Right kidney (tissue), 1 donor: ENCODE measurements around the gene E2F3.

Experiments used
- DNase-seq: peaks from one replicate; pipeline ENCODE4 v3.0.0-alpha.2; 2016

E2F3 gene

DNA sequence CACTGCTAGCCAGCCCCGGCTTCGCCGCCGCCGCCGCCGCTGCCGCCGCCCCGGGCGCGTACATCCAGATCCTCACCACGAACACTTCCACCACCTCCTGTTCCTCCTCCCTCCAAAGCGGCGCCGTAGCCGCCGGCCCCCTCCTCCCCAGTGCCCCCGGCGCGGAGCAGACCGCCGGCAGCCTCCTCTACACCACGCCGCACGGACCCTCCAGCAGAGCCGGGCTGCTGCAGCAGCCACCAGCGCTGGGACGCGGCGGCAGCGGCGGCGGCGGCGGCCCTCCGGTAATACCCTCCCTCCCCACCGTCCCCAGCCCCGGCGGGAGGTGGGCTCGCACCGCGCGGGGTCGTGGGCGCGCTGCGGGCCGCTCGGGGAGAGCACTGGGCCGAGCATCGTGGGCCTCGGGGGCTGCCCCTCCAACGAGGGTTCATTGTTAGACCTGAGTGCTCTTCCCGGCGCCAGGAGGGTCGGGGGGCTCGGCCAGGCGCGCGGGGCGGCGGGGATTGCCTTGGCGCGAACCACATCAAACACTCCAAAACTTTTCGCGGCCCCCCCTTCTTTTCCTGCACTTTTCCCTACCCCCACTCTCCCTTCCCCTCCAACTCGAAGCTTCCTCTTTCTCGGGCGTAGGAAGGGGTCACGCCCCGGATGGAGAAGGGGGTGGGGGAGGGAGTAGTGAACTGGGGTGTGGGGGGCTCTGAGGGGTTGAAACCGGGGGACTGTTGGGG lies 827 bp downstream of the E2F3 start:
- DNase-seq: no peak

DNA sequence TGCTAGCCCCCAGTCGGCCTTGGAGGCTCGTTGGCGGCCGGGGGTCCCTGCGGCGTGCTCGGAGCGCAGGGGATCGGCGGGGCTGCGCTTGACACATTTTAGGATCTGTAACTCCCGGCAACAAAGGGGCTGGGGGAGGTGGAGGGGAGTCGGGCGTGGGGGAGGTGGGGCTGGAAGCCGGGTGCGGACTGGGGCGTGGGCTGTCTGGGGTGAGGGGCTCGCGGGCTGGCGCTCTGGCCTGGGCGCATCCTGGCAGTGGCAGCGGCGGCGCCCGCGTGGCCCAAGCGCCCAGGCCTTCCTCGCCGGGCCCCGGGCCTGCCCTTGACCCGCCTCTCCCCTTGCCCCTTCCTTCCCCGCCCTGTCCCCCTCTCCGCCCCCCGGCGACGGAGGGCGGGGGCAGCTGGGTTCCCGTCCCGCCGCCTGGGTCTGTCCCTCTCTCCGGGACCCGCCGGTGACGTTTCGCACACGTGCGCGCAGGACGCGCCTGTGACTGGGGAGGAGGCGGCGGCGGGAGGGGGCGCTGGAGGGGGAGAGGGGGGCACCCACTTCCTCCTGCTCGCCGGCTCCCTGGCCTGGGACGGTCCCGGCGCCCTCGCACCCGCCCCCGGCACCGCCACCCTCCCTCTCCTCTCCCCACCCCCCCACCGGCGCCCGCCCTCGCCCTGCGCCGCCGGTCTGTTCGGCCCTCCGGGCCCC lies 1.5 kb downstream of the E2F3 start:
- DNase-seq: peak; percentile 27

DNA sequence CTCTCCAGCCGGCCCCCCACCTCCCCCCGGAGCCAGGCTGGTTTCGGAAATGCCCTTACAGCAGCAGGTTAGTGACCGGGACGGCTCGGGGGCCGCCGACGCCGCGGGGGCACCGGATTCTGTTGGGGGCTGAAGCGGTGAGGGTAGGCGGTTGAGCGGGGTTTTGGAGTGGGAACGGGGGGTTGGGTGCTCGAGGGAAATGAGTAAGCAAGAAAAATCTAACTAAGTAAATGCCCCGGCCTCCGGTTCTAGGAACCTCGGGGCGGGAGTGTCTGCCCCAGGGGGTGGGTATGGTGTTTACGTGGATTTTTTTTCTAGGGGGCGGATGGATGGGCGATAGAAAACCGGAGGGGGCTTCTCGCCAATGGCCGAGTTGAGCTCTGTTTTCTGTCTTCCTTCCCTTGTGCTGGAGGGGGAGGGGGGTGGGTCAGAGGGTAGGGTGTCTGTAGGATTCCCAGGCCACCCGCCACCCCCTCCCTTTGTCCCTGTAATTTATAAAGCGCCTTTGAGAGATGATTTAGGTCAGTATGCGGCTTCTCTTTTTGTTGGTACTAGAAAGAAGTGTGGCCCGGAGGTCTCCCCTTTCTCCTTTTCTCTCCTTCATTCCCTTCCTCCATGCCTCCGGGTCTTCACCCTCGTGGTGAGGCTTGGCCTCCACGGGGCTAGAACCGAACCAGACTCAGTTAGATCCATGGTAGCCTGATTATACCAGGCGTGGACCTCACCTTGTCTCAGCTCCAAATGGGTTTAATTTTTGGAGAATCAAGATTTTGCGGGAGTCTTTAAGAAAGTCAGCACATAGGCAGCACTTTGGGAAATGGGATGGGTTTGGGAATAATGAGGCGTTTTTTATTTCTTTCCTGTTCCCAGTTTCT lies 2.3 kb downstream of the E2F3 start:
- peak; percentile 72 for DNase-seq

DNA sequence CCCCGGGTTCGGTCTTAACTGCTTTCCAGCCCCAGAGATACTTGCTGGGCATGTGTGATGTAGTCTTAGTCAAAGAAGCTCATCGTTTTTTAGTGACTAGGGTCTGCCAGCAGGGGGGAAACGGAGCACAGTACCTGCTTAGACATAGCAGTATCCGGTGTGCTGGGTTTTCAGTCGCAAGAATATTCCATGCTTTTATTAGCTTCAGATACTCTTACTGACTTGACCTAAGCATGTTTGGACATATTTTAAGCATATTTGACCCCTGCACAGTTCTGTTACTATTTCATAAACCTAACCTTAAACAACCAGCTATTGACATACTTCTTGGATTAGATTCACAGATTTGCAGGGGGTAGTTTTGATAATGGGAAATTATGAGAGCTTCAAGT lies 3.0 kb downstream of the E2F3 start:
- DNase-seq: no peak

DNA sequence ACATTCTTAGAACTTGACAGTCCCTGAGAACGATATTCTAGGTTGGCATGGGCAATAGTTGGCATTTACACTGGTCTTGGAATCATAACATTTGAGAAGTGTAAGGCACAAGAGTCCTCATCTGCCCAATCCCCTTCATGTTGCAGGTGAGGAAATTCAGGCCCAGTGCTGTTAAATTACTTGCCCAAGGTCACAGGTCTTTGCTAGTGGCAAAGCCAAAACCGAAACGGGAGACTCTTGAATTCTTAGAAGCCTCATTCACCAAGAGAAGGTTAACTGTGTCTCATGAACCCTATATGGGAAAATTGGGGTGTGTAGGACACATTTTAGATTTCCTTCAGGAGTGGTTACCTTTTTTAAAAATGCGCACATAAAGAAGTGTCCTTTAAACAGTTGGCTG lies 7.2 kb downstream of the E2F3 start:
- no peak for DNase-seq

DNA sequence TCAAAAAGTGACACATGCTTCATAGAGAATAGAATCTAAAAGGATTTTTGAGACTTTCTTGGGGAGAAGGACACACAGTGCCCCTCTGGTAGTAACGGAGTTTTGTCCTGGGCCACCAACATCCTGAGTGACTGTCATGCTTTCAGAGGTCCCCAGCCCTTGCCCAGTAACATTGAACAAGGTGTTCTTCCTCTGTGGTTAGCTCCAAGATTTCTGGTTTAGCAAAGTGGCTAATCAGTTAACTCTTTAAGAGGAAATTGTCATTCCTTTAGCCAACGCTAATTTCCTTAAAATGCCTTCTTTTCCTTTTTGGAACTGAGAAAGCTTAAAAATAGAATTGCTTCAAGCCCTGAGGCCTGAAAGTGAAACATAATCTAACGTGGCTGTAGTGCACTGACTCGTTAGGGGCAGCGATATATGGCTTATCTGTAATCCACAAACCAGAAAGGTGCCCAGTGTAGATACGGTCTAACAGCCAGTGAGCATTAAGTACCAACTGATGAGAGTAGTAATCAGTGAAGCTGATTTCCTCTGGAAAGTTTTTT lies 7.8 kb downstream of the E2F3 start:
- DNase-seq: no peak

DNA sequence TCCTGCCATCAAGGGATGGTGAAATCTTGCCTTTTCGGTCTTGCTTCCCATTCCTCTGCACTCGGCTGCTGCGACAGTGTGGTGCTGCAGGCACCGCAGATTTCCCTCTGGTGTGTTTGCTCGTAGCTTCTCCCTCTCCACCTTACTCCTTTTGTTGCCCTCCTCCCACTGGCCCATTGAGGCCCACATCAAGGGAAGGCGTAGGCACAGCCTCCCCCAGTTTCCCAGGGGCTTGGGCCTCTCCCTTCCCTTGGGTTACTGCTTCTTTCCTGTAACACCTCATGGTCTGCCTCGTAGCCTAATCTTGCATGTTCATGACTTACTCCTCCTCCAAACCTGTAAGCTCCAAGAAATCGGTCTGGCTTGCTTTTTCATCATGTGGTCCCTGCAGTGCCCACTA lies 9.9 kb downstream of the E2F3 start:
- no peak for DNase-seq

DNA sequence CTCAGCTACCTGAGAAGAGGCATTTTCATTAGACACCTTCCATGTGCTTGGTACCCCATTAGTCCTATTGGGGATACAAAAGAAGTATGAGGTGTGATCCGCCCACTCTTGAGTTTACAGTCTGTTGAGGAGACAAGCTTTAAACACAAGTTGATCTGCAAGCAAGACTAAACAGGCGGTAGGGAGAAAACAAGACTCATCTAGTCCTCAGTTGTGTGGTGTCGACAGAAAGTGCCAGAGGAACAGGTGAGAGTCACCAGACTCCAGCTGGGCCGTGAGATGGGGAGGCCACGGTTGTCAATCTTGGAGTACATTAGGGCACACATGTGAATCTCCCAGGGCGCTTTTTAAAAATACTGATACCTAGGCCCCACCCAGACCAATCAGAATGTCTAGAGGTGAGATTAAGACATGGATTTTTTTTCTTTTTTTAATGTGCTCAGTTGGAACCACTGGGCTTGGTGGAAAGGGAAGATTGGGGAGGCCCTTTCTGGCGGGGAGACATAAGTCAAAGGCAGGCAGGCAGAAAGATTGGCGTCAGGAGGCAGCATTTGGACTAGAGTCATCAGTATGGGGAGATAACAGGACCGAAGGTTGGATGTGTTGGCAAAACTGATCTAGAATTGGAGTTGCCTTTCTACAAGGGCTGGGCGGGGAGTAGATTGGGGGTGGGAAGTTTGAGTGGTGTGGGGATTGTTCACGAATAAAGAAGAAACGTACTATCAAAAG lies 10.4 kb downstream of the E2F3 start:
- no peak for DNase-seq

DNA sequence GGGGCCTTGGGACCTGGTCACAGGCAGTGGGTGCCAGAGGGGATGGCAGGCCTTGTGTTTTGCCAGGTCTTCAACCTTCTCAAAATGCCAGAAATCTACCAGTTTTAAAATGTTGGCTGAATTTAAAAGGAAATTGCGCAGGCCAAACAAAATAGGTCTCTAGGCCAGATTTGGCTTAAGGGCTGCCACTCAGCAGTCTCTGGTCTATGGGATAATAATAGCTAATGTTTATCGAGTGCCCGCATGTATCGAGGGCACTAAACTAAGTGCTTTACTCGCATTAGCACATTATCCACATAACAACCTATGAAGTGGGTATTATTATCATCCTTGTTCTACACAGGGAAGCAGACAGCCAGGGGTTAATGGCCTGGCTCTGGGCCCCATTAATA lies 11.0 kb downstream of the E2F3 start:
- no peak for DNase-seq

DNA sequence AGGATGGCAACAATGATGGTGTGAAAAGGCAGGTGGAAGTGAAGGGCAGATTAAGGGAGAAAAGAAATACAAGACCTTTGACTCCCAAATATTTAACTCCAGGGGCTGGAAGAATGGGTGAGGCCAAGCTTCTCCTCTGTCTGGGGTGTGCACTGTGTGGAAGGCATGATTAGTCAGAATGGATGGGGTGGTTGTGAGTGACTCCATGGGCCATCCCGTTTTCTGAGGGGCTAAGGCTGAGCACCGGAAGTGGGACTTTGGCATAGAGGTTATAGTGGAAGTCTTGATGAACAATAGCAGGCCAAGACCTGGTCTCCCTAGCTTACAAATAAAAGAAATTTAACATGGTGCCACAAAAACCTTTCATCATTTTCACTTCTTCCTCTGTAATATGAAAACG lies 12.1 kb downstream of the E2F3 start:
- DNase-seq: no peak

DNA sequence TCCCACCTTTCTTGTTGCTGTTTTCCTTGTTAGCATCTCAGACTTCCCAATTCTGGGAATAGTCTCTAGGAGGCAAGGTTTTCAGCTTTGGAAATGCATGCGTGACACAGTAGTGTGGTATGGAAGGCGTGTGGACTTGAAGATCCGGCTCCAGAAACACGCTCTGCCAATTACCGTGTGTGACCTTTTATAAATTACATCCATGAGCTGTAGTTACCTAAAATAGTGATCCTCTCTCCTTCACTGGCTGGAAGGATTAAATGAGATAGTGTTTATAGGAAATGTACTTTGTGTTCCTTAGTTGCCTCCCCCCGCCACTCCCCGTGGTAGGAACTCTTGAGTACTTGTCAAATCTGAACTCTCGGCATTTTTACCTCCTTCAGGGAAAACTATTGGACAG lies 13.0 kb downstream of the E2F3 start:
- DNase-seq: no peak

DNA sequence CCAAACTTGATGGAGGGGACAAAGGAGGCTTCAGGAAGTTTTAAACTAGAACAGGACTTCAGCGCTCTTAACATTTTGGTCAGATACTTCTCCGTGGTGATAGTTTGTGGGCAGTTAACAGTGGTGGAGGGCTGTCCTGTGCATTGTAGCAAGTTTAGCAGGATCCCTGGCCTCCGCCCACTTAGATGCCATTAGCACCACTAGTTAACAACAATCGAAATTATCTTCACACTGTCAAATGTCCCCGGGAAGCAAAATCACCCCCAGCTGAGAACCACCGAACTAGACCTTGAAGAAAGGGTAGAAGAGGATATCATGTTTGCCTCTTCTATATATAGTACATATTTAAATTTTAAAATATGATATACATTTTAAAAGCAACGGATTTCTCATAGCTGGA lies 13.6 kb downstream of the E2F3 start:
- DNase-seq: no peak

DNA sequence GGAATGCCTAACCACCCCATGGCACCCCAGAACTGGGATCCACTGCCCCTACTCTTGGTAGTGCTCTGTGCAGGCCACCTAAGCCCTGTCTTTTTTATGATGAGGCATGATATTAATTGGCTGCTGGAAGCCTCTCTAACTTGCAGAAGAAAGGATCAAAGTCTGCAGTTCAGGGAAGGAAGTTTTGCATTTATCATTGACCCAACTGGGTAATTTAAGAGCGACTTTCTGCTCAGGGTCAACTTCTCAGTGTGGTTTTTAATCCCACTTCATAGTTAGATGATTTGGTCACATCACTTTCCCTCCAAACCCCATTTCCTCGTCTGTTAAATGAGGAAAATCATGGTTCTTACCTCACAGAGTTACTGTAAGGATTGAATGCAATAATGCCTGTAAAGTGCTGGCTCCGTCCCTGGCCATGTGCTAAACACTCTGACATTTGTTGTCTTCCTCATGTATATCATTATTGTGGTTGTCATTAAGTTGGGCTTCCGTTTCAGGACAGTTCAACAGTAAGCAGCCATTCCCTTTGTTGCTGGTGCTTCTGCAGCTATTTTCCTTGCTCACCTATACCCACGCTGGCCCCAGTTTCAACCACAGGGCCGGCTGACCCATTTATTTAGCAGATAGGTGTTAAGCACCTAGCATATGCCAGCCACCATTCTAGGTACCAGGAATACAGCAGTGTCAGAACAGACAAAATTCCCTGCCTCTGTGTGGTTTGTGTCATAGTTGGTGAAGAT lies 14.2 kb downstream of the E2F3 start:
- no peak for DNase-seq

DNA sequence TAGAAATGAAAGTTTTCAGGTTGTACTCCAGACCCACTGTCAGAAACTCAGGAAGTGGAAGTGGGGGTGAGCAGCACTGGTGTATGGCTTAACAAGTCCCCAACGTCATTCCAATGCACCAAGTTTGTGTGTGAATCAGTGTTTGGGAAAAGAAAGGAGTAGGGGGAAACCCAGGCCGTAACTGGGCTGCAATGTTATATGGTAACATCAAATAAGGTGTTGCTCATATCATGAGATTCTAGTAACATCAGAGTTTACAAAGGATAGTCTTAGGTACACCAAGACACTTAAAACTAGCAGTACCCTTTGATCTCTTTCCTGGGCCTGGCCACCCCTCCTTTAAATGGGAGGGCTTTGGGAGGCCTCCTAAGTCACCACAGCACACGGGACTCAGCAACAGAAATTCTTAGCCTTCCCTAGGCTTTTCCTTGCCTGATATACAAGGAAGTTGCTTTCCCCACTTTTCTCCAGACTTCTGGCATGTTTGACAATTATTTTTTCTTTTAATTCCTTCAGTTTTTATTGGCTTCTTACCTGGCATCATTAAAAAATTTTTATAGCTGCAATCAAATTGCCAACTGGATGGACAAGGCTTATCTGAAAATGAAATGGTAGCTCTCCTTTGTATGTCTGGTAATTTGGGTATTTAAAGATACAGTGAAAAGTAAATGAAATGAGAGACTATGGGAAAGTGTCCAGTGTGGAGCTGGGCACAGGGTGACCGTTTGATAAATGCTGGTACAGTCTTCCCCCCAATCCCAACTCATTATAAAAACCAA lies 15.1 kb downstream of the E2F3 start:
- DNase-seq: no peak

DNA sequence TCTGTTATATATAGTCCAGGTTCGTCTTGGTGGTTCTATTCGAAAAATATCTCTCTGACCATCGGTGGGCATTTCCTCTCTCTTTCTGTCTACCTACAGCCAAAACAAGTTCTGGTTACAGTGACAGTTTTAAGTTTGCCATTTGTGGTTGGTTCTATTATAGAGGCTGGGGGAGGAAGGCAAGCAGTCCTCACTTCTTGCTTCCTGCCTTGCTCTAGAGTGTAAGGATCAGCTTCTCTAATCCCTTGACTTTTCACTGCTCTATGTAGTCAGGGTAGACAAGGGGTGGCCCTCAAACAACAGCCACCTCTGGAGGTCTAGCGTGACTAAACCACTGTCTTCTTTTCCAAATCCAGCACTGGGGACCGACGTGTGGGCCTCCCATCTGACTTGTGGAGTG lies 16.1 kb downstream of the E2F3 start:
- no peak for DNase-seq

DNA sequence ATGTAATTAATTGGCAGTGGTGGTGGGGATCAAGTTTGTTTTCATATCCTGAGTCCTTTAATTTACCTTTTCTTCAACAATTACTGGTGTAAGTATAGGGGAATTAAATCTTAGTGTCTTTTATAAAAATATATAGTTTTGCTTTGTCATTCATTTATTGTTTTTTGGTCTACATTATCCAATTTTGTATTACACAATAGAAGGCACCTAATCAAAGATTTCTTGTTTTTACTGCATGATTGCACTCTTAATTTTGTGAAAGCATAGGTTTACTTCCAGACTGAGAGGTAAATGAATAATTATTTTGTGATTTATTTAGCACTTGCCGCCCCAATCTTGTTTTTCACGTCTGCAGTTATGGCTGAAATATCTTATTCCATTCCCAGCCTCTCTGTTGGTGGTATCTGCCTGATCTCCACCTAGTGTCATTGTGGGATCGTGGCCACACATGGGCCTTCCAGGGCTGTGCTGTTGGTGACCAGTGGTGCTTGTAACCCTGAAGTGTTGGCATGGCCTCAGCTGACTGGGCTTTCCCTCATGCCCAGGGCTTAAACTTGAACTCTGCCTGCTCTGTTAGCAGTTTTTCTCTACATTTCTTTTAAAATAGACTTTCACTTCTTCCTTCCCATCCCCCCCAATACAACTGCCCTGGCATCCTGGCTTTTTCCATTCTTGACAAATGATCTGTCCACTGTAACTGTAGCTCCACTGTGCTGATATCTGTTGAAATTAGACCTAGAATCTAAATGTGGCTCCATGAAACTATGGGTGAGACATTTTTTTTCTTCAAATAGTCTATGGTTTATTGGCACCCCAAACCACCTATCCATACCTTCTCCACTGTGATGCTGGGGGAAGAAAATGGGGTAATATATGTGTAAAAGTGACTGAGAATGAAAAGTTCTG lies 24.8 kb downstream of the E2F3 start:
- no peak for DNase-seq

DNA sequence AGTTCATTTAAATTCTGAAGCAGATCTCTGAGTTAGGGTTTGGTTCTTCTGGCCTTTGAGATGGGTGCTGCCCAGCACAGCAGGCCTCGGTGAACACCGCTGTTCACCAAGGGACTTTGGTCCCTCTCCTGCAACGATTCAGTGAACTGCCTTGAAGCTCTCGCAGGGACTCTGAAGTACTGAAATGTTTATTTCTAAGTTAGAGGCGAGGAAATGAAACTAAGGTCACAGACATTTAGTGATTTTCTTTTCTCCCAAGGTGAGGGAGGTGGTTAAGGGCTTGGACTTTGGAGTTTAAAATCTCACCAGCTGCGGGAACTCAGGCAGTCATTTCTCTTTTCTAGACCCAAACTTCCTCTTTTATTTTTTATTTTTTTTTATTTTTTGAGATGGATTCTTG lies 26.2 kb downstream of the E2F3 start:
- no peak for DNase-seq

DNA sequence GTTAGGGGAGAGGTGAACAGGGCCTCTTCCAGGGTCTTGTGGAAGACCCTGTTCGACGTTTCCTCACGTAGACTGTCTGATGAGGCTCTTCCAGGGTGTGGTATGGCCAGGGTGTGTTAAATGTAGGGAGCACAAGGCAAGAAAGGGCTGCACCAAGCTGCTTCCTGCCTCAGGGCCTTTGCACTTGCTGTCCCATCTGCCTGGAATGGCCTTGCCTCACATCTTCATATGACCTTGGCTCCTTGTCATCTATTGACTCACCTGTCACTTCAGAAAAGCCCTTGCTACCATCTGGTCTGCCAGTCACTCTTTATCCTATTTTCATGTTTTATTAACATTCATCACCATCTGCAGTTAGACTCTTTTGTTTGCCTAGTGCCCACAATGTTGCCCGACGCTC lies 31.0 kb downstream of the E2F3 start:
- no peak for DNase-seq

DNA sequence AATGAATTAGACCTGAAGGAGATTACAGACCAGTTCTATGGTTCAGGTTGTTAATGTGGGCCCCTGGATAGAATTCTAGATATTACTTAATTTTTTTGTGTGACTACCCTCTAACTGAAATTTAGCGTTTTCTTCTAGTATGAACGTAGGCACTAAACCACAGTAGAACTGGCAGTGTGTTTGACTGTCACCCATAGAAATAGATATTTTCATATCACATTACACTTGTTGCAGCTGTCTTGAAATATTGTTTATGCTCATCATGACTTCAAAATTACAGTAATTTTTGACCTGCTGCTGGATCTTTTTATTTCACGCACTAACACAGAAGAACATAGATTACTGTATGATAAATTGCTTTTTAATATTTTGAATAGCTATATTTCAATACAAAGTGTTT lies 31.6 kb downstream of the E2F3 start:
- DNase-seq: no peak

DNA sequence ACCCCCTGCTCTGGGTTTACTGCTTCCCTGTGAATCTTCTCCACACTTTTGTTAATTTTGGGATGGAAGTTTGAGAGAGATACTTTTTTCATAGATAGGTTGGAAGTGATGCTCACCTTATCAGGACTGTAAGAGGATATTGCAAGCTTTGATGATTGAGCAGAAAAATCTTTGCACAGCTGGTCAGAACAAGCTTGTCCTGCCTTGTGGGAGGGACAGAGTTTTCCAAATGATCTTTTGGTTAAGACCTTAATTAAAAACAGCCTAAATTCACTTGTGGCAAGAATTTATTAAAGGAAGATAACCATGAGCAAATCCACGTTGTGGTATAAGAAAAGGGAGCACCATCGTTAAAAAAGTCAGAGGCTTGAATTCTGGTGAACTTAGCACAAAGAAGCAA lies 32.2 kb downstream of the E2F3 start:
- DNase-seq: no peak
